Renal cortex interstitium (tissue), 11 donors: ENCODE data around the gene SPC24. TPM values are rescaled to one million over a fixed set of nuclear protein-coding genes. Genes with fewer than 3 reads are reported as not detected.
A peak's percentile ranks its signal among the peaks of the same experiment; 100 is the strongest.
"Not testable (repeated sequence)": the region's sequence is repeated elsewhere in the genome, so short reads cannot be mapped to it uniquely, and the experiment has no call there.

ENCODE experiments used
- DNase-seq, 11 donors: peaks; one replicate each; pipeline ENCODE4 v3.0.0-alpha.2; 2013; ENCODE audit warnings: low read depth in 9 of 11, low spot score in 4 of 11; ENCODE audit errors: extremely low read depth in 1 of 11
- polyA plus RNA-seq, 3 donors: library from polyadenylated mRNA; unstranded; fragments of 120-200 nt; gene quantifications; one replicate each; pipeline ENCODE4 v1.2.1, GENCODE V29; 2013; ENCODE audit not compliant: insufficient read length in 3 of 3

The SPC24 gene
- polyA plus RNA-seq, 3 donors, result 18.4 to 21.8 (median 19.7) TPM

- no peak for DNase-seq
Measured at GRCh38 chr19:11172576-11172975, 17.0 kb upstream of the SPC24 start.

- DNase-seq, result no peak
Measured at GRCh38 chr19:11171144-11171543, 15.6 kb upstream of the SPC24 start.

- no peak for DNase-seq
Measured at GRCh38 chr19:11169896-11170678, 14.5 kb upstream of the SPC24 start.

GRCh38 chr19:11168568-11168967 lies 13.0 kb upstream of the SPC24 start:
- DNase-seq, result no peak

- DNase-seq, result no peak
Measured at GRCh38 chr19:11166281-11167142, 10.9 kb upstream of the SPC24 start.

GRCh38 chr19:11165486-11166030 lies 10.0 kb upstream of the SPC24 start:
- DNase-seq, result no peak

- peak in 2 of 11 donors; percentile 59 to 73 for DNase-seq
Measured at GRCh38 chr19:11164879-11165406, 9.4 kb upstream of the SPC24 start.

GRCh38 chr19:11164296-11164695 lies 8.7 kb upstream of the SPC24 start:
- no peak for DNase-seq

GRCh38 chr19:11160440-11160768 lies 4.8 kb upstream of the SPC24 start:
- DNase-seq, result not testable (repeated sequence)

GRCh38 chr19:11159598-11160439 lies 4.2 kb upstream of the SPC24 start:
- DNase-seq, result no peak

GRCh38 chr19:11154683-11155047 lies 917 bp downstream of the SPC24 start:
- no peak for DNase-seq

- no peak for DNase-seq
Measured at GRCh38 chr19:11152318-11153062, 3.1 kb downstream of the SPC24 start.

GRCh38 chr19:11151181-11151580 lies 4.4 kb downstream of the SPC24 start:
- DNase-seq, result peak in 2 of 11 donors; percentile 60 to 71

GRCh38 chr19:11148001-11148400 lies 7.6 kb downstream of the SPC24 start:
- no peak for DNase-seq

- no peak for DNase-seq
Measured at GRCh38 chr19:11145536-11145924, 10.1 kb downstream of the SPC24 start.

GRCh38 chr19:11142528-11143171 lies 12.9 kb downstream of the SPC24 start:
- DNase-seq, result peak in 9 of 11 donors; percentile 66 to 86 (median 79)

GRCh38 chr19:11141937-11142527 lies 13.6 kb downstream of the SPC24 start:
- DNase-seq, result no peak
